GM19455 (cell line): Measurements from ENCODE around the gene MIA.
"Not testable (repeated sequence)": the region's sequence is repeated elsewhere in the genome, so short reads cannot be mapped to it uniquely, and the experiment has no call there.

Source experiments
- ATAC-seq: cut with Tn5 transposase; IDR thresholded peaks from one replicate; pipeline ENCODE4 v1.9.1; 2021; ENCODE audit not compliant: unreplicated experiment

The MIA gene

GRCh38 chr19:40818480-40819399 is 43.4 kb downstream of the MIA start:
- ATAC-seq, result not testable (repeated sequence)

- ATAC-seq, result not testable (repeated sequence)
Observed at GRCh38 chr19:40819479-40820234, 44.3 kb downstream of the MIA start.

- ATAC-seq, result no peak
Observed at GRCh38 chr19:40822161-40822560, 46.8 kb downstream of the MIA start.

GRCh38 chr19:40822704-40823553 is 47.6 kb downstream of the MIA start:
- ATAC-seq, result not testable (repeated sequence)

GRCh38 chr19:40824916-40825315 is 49.6 kb downstream of the MIA start:
- not testable (repeated sequence) for ATAC-seq

GRCh38 chr19:40825460-40826095 is 50.3 kb downstream of the MIA start:
- ATAC-seq, result not testable (repeated sequence)

GRCh38 chr19:40826312-40826698 is 51.0 kb downstream of the MIA start:
- ATAC-seq, result not testable (repeated sequence)

- ATAC-seq, result not testable (repeated sequence)
Observed at GRCh38 chr19:40826699-40827385, 51.5 kb downstream of the MIA start.
